HEK293T (cell line): ENCODE results near the gene RNF14.
A peak's percentile ranks its signal among the peaks of the same experiment; 100 is the strongest.

Experiments used
- BHLHE40 ChIP-seq: fragments of 450-650 bp; IDR thresholded peaks from 2 replicates; pipeline ENCODE4 v1.6.1; 2016; ENCODE audit warnings: mild to moderate bottlenecking, moderate library complexity, borderline replicate concordance
- FOXA1 ChIP-seq: fragments of 450-650 bp; IDR thresholded peaks from 2 replicates; pipeline ENCODE4 v1.6.1; 2016; ENCODE audit warnings: mild to moderate bottlenecking
- NFRKB ChIP-seq: fragments of 450-650 bp; IDR thresholded peaks from 2 replicates; pipeline ENCODE4 v1.6.1; 2016; ENCODE audit warnings: mild to moderate bottlenecking, moderate library complexity
- PKNOX1 ChIP-seq: fragments of 450-650 bp; IDR thresholded peaks from 2 replicates; pipeline ENCODE4 v1.6.1; 2016
- TARDBP ChIP-seq: fragments of 450-650 bp; IDR thresholded peaks from 2 replicates; pipeline ENCODE4 v1.6.1; 2016

GRCh38 chr5:142024771-142025304, 55.9 kb downstream of the RNF14 start:
- TF ChIP-seq NFRKB = no peak
- no peak for TF ChIP-seq FOXA1
- peak; percentile 90 for TF ChIP-seq PKNOX1
- no peak for TF ChIP-seq BHLHE40
- TF ChIP-seq TARDBP = no peak
